K562 (cell line): ENCODE data around the gene PIGM. TPM values are rescaled to one million over a fixed set of nuclear protein-coding genes. Genes with fewer than 3 reads are reported as not detected.

ENCODE experiments used
- ATAC-seq: fragments of 200-7000 bp; cut with Tn5 transposase; 3 replicates; pipeline ENCODE4 v1.9.1; 2020; ENCODE audit warnings: moderate library complexity
- BruUV-seq: library from RNA; stranded (reverse); fragments of 400-500 nt; replicated peaks from 2 replicates; lab custom pipeline; 2021; lab: Mats Ljungman, UMichigan
- CTCF ChIA-PET: fragments of 300-600 bp; formaldehyde crosslinking; extraction: SDS; loops from one replicate; lab custom pipeline; 2021; ENCODE audit warnings: low intra/inter-chr PET ratio; lab: Yijun Ruan, JAX
- POLR2A ChIA-PET: fragments of 300-600, 350-650 bp; sonication (Branson Sonifier 250); formaldehyde crosslinking; extraction: SDS; loops from one replicate; lab custom pipeline; 2021; ENCODE audit warnings: antibody characterized with exemption, inconsistent platforms; lab: Yijun Ruan, JAX
- DNase-seq, 4 experiments: peaks; one replicate each; pipeline versions ENCODE4 v3.0.0 to v3.0.0-alpha.2; 2011 to 2018; ENCODE audit warnings: low spot score in 3 of 4, mixed read lengths in 3 of 4; ENCODE audit errors: extremely low read depth in 1 of 4
- FAIRE-seq: peaks from 2 replicates; lab custom pipeline; 2011; peaks lifted over from hg19 to GRCh38; lab: Jason Lieb, UNC
- H2AFZ ChIP-seq: 2 replicates; pipeline ENCODE4 v1.6.0; 2011; ENCODE audit warnings: low read depth, low read length, control low read depth, inconsistent platforms
- H3K27ac ChIP-seq: fragments of 200-600 bp; 3 replicates; pipeline ENCODE4 v1.8.0; 2011; ENCODE audit warnings: low read depth, mild to moderate bottlenecking, control low read depth, inconsistent platforms, low read length, moderate library complexity, mixed read lengths; ENCODE audit errors: extremely low read depth
- H3K27me3 ChIP-seq, 2 experiments: fragments of 300-600 bp in 1 of 2; 2 replicates in 1 of 2; 3 replicates in 1 of 2; pipeline versions ENCODE4 v1.6.0 to v1.8.0; 2011; ENCODE audit warnings: inconsistent platforms in 2 of 2, low read length in 2 of 2, mild to moderate bottlenecking in 1 of 2, mixed read lengths in 1 of 2, moderate library complexity in 1 of 2; ENCODE audit not compliant: control insufficient read depth in 2 of 2, insufficient read depth in 2 of 2
- H3K36me3 ChIP-seq: fragments of 300-600 bp; 3 replicates; pipeline ENCODE4 v1.8.0; 2011; ENCODE audit warnings: mild to moderate bottlenecking, low read length, inconsistent platforms; ENCODE audit not compliant: control insufficient read depth, insufficient read depth
- H3K4me1 ChIP-seq, 2 experiments: fragments of 200-600 bp in 1 of 2; replicated peaks in 1 of 2; 2 replicates in 1 of 2; 3 replicates in 1 of 2; pipeline versions ENCODE4 v1.5.1 to v1.8.0; 2011; ENCODE audit warnings: inconsistent platforms in 2 of 2, low read length in 2 of 2, mild to moderate bottlenecking in 1 of 2, mixed read lengths in 1 of 2, moderate library complexity in 1 of 2; ENCODE audit not compliant: control insufficient read depth in 2 of 2, insufficient read depth in 2 of 2
- H3K4me2 ChIP-seq: 2 replicates; pipeline ENCODE4 v1.6.1; 2011; ENCODE audit warnings: low read length, control low read depth, inconsistent platforms, mixed read lengths; ENCODE audit not compliant: insufficient read depth
- H3K4me3 ChIP-seq: fragments of 200-600 bp; sonication (generic), shearing (Covaris generic); 2 replicates; pipeline ENCODE4 v1.5.1; 2016; ENCODE audit warnings: control low read depth, inconsistent platforms
- H3K79me2 ChIP-seq: fragments of 200-600 bp; 3 replicates; pipeline ENCODE4 v1.8.0; 2011; ENCODE audit warnings: low read length, inconsistent platforms; ENCODE audit not compliant: control insufficient read depth, insufficient read depth
- H3K9ac ChIP-seq, 2 experiments: 2 replicates each; pipeline versions ENCODE4 v1.6.0 to v1.6.1; 2011; ENCODE audit warnings: low read depth in 2 of 2, low read length in 2 of 2, control low read depth in 1 of 2, inconsistent platforms in 1 of 2, mild to moderate bottlenecking in 1 of 2, mixed read lengths in 1 of 2; ENCODE audit not compliant: insufficient read depth in 1 of 2
- H3K9me1 ChIP-seq: one replicate; pipeline ENCODE4 v1.6.0; 2011; ENCODE audit warnings: inconsistent platforms, mild to moderate bottlenecking, low read length, moderate library complexity; ENCODE audit not compliant: control insufficient read depth, insufficient read depth
- H3K9me3 ChIP-seq: replicated peaks from 2 replicates; pipeline ENCODE4 v1.5.1; 2011; ENCODE audit warnings: low read depth, low read length, inconsistent platforms; ENCODE audit not compliant: control insufficient read depth, insufficient read depth
- H4K20me1 ChIP-seq: replicated peaks from 2 replicates; pipeline ENCODE4 v1.6.1; 2011; ENCODE audit warnings: low read length, inconsistent platforms, mixed read lengths; ENCODE audit not compliant: control insufficient read depth, insufficient read depth
- CEBPB ChIP-seq: fragments of 450-650 bp; IDR thresholded peaks from 2 replicates; pipeline ENCODE4 v1.6.1; 2016; ENCODE audit warnings: missing genetic modification characterization, missing compliant biosample characterization
- E2F8 ChIP-seq: fragments of 450-650 bp; IDR thresholded peaks from 2 replicates; pipeline ENCODE4 v1.7.1; 2018; ENCODE audit warnings: mild to moderate bottlenecking, low read depth; ENCODE audit not compliant: partially characterized antibody
- HDAC3 ChIP-seq: fragments of 450-650 bp; IDR thresholded peaks from 2 replicates; pipeline ENCODE4 v1.6.1; 2018; ENCODE audit warnings: borderline replicate concordance, mild to moderate bottlenecking, moderate library complexity; ENCODE audit not compliant: partially characterized antibody
- MEIS2 ChIP-seq: fragments of 450-650 bp; IDR thresholded peaks from 2 replicates; pipeline ENCODE4 v1.6.1; 2014; ENCODE audit warnings: mild to moderate bottlenecking; ENCODE audit not compliant: partially characterized antibody
- NR2C2 ChIP-seq, 2 experiments: fragments of 200-800 bp in 1 of 2; sonication (Bioruptor generic) in 1 of 2; sonication (generic) in 1 of 2; formaldehyde crosslinking in 1 of 2; IDR thresholded peaks; 2 replicates each; pipeline versions ENCODE4 v1.6.1 to v1.8.0; 2016 to 2022; ENCODE audit warnings: mild to moderate bottlenecking in 1 of 2, missing compliant biosample characterization in 1 of 2, missing genetic modification characterization in 1 of 2, missing genetic modification reagents in 1 of 2
- PURB ChIP-seq: sonication (generic); formaldehyde crosslinking; IDR thresholded peaks from 2 replicates; pipeline ENCODE4 v1.9.0; 2021; ENCODE audit warnings: low read depth, mild to moderate bottlenecking, missing genetic modification reagents
- SIX5 ChIP-seq, 2 experiments: IDR thresholded peaks; 2 replicates each; pipeline ENCODE4 v1.6.1; 2011; ENCODE audit warnings: low read length in 2 of 2, borderline replicate concordance in 1 of 2, low read depth in 1 of 2, mild to moderate bottlenecking in 1 of 2, moderate library complexity in 1 of 2; ENCODE audit not compliant: insufficient read depth in 1 of 2
- TCF7L2 ChIP-seq: fragments of 150-350 bp; IDR thresholded peaks from 2 replicates; pipeline ENCODE4 v1.6.1; 2016; ENCODE audit warnings: low read depth, mild to moderate bottlenecking, low read length, moderate library complexity
- ZBTB7A ChIP-seq: IDR thresholded peaks from 2 replicates; pipeline ENCODE4 v1.6.1; 2011; ENCODE audit warnings: low read depth, mild to moderate bottlenecking, low read length, moderate library complexity, borderline replicate concordance; ENCODE audit not compliant: control insufficient read depth
- ZNF24 ChIP-seq: fragments of 450-650 bp; IDR thresholded peaks from 2 replicates; pipeline ENCODE4 v1.6.1; 2016
- ZNF324 ChIP-seq: fragments of 250-450 bp; sonication (Bioruptor Pico); IDR thresholded peaks from 2 replicates; pipeline ENCODE4 v1.4.0; 2020; ENCODE audit warnings: mild to moderate bottlenecking
- ZNF395 ChIP-seq: fragments of 200-800 bp; sonication (Bioruptor generic); IDR thresholded peaks from 2 replicates; pipeline ENCODE4 v1.6.1; 2017; ENCODE audit warnings: missing genetic modification characterization, missing compliant biosample characterization
- WGBS: fragments of 100-300 bp; shearing (Covaris generic); methylation state at CpG from one replicate; pipeline ENCODE4 v1.1.6; 2016; ENCODE audit warnings: low coverage, mixed read lengths; ENCODE audit not compliant: insufficient coverage; ENCODE audit errors: missing lambda C conversion rate; 5-methylcytosine and 5-hydroxymethylcytosine counted together
- in situ Hi-C: fragments of 300-500 bp; cut with MboI; formaldehyde crosslinking; loops from 4 replicates; pipeline ENCODE4 v1.15.0; 2018; ENCODE audit warnings: inconsistent platforms, mixed read lengths
- intact Hi-C: fragments of 100-400 bp; cut with micrococcal nuclease; formaldehyde crosslinking; loops from 2 replicates; pipeline ENCODE4 v1.14.2; 2022
- polyA plus RNA-seq, 8 experiments: library from polyadenylated mRNA; depleted of rRNA in 4 of 8; stranded (reverse) in 5 of 8; unstranded in 3 of 8; fragments of >200 nt; fragmentation: Nextera tagmentation in 2 of 8; fragmentation: Illumina TruSeq in 1 of 8; extraction: Ambion mirVana in 2 of 8; extraction: Trizol in 1 of 8; gene quantifications; 2 replicates each; pipeline versions ENCODE4 v1.2.1 to v1.2.3, GENCODE V29; 2011 to 2014; ENCODE audit warnings: inconsistent platforms in 1 of 8, missing spikeins in 1 of 8
- total RNA-seq, 7 experiments: library from RNA; depleted of rRNA in 6 of 7; stranded (reverse); fragments of >200 nt in 6 of 7; fragmentation: Illumina TruSeq in 2 of 7; extraction: Trizol in 2 of 7; gene quantifications; 2 replicates each; pipeline versions ENCODE4 v1.2.1 to v1.2.3, GENCODE V29; 2011 to 2021; ENCODE audit warnings: low replicate concordance in 1 of 7
- TF ChIP-seq, protein P1 (sequence below), 2 experiments: IDR thresholded peaks in 1 of 2; conservative IDR thresholded peaks in 1 of 2; 2 replicates each; pipeline ENCODE4 v1.6.1; 2016; ENCODE audit warnings: low read depth in 2 of 2, mild to moderate bottlenecking in 1 of 2, missing compliant biosample characterization in 1 of 2, missing genetic modification characterization in 1 of 2, moderate library complexity in 1 of 2

Gene PIGM
- total and polyA plus RNA-seq, 9 of the 15 experiments (the other 6 are each of a cell fraction or from before 2014, with no cell fraction given), result 2.6 to 6.7 (median 4.3) TPM

DNA sequence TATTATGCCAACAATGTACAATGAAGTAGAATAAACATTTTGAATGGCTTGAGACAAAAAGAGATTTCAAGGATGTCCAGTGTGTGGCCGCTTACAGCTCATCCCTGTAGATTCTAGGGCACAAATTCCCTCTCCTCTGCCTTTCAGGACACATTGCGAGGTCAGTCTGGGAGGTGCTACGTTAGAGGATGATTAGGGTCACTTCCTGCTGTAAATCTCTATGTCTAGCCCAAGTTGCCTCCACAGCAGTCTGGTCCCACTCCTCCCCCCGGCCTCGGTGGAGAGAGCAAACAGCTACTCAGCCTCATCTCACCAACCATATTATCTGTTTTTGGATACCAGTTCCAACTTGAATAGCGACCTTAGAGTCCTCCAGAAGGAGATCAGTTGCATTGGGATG lies 21.1 kb upstream of the PIGM start:
- Histone ChIP-seq H3K9ac (no peak overlapping the region), H2AFZ (no peak overlapping the region), H3K9me3 (no peaks in the 10 kb centered on the region), H3K79me2 (no peaks in the 10 kb centered on the region), H3K27ac (no peak overlapping the region), H3K4me3 (no peak overlapping the region), H3K4me1 (peaks cover 0 to 2% of the 10 kb centered on the region in 2 experiments; a peak in 2 of 5 replicates), H3K9me1 (peaks cover 2% of the 10 kb centered on the region), H3K27me3 (peaks cover 20 to 54% of the 10 kb centered on the region in 2 experiments), H3K4me2 (no peak overlapping the region), H3K36me3 (no peaks in the 10 kb centered on the region), H4K20me1 (no peaks in the 10 kb centered on the region)
- ChIA-PET POLR2A (interaction anchor here (0.9 kb wide), 1 partner anchor 20 kb away, joined by 3 read pairs; no protein-coding TSS in a partner anchor), CTCF (no interaction called here)
- FAIRE-seq (no peak), DNase-seq (no peak), ATAC-seq (peak; percentile 49)
- BruUV-seq, result no TSS peak
- in situ Hi-C loops, result no loop called here
- intact Hi-C loops, result no loop called here
- 0% methylated on average over 6 of the region's 6 CpGs for WGBS
- TF ChIP-seq ZNF324 (CRISPR knock-in tag) (no peak), E2F8 (no peak), TCF7L2 (no peak), ZBTB7A (no peak), MEIS2 (peak; percentile 77), PURB (no peak), ZNF24 (no peak), SIX5 (IDR thresholded peaks at IDR 0.05; ENCODE audit: borderline replicate concordance in 1 of 2, insufficient read depth in 1 of 2, low read depth in 1 of 2, low read length in 2 of 2) (no peak), HDAC3 (no peak), NR2C2 (CRISPR knock-in tag; IDR thresholded peaks at IDR 0.05) (no peak), NR2C2 (tag; IDR thresholded peaks at IDR 0.05) (peak; percentile 33; the same call in 1 of the 2 replicates), ZNF395 (CRISPR knock-in tag) (no peak), CEBPB (tag) (no peak)
- TF ChIP-seq, protein P1, sequence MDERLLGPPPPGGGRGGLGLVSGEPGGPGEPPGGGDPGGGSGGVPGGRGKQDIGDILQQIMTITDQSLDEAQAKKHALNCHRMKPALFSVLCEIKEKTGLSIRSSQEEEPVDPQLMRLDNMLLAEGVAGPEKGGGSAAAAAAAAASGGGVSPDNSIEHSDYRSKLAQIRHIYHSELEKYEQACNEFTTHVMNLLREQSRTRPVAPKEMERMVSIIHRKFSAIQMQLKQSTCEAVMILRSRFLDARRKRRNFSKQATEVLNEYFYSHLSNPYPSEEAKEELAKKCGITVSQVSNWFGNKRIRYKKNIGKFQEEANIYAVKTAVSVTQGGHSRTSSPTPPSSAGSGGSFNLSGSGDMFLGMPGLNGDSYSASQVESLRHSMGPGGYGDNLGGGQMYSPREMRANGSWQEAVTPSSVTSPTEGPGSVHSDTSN (CRISPR knock-in tag; IDR thresholded peaks at IDR 0.05; ENCODE audit: low read depth), result no peak
- TF ChIP-seq, protein P1 (tag; conservative IDR thresholded peaks at IDR 0.05; ENCODE audit: low read depth), result peak; percentile 63; the same call in 1 of the 2 replicates
